HG02588 (cell line): ENCODE measurements around the gene TNFAIP2.

Experiments used
- ATAC-seq: cut with Tn5 transposase; IDR thresholded peaks from one replicate; pipeline ENCODE4 v1.9.1; 2021; ENCODE audit warnings: mild to moderate bottlenecking, moderate library complexity; ENCODE audit not compliant: unreplicated experiment

Gene TNFAIP2

GRCh38 chr14:103094406-103095209 lies 28.7 kb upstream of the TNFAIP2 start, which contains the start of gene EXOC3L4:
TSS of gene EXOC3L4 (plus strand) at chr14:103094725. CDS start at chr14:103100220, 5,495 bp downstream.
- no peak for ATAC-seq

DNA sequence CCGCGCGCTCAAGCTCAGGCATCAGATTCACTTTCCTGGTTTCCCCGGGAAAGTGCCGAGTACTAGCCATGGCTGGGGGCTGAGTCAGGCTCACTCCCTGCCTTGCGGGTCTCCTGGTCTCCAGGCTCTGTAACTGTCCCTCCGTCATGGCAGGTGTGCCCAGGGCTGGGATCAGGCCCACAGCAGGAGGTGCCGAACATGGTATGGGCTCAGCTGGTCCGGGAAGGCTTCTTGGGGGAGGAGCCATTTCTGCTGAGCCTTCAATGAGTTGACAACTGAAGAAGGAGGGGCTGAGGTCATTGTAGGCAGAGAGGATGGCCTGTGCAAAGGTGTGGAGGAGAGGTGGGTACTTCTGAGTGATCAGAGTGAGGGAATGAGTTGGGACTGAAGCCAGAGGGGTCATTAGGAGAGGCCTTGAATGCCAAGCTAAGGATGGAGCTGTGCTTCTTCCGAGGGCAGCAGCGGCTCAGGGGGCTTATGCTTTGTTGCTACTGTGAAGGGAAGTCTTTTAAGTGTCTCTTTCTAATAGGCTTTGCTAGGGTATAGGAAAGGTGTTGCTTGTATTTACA lies 28.0 kb upstream of the TNFAIP2 start:
- ATAC-seq: no peak

- ATAC-seq: no peak
Measured at GRCh38 chr14:103096387-103096786, 26.9 kb upstream of the TNFAIP2 start.

DNA sequence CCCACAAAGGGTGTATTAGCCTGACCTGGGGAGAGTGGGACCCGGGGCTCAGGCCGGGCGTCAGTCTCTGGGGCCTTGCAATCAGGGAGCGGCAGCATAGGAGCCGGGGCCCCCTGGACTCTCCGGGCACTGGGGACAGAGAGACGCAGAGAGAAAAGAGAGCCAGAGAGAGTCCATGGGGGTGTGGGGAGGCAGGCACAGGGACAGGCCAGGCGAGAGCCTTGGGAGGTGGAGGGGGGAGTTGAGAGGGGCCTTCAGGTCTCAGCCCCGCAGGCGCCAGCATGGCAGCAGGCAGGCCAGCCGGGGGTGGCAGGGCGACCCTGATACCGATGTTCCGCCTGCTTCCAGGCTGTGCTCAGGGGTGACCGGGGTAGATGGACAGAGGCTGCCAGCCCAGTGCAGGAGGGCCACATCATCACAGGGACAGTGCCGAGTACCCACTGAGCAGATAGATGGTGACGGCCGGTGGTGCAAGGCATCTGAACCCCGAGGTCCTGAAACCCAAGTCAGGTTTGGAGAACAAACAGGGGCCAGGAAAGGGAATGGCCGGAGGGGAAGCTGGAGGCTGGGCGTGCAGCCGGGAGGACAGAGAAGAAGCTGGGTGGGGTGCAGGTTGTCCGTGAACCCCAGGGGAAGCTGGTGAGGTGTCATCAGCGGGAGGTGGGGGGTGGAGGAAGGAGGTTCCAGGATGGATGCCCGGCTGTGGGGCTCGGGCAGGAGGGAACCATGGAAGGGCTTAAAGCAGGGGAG lies 25.8 kb upstream of the TNFAIP2 start:
- ATAC-seq: no peak

DNA sequence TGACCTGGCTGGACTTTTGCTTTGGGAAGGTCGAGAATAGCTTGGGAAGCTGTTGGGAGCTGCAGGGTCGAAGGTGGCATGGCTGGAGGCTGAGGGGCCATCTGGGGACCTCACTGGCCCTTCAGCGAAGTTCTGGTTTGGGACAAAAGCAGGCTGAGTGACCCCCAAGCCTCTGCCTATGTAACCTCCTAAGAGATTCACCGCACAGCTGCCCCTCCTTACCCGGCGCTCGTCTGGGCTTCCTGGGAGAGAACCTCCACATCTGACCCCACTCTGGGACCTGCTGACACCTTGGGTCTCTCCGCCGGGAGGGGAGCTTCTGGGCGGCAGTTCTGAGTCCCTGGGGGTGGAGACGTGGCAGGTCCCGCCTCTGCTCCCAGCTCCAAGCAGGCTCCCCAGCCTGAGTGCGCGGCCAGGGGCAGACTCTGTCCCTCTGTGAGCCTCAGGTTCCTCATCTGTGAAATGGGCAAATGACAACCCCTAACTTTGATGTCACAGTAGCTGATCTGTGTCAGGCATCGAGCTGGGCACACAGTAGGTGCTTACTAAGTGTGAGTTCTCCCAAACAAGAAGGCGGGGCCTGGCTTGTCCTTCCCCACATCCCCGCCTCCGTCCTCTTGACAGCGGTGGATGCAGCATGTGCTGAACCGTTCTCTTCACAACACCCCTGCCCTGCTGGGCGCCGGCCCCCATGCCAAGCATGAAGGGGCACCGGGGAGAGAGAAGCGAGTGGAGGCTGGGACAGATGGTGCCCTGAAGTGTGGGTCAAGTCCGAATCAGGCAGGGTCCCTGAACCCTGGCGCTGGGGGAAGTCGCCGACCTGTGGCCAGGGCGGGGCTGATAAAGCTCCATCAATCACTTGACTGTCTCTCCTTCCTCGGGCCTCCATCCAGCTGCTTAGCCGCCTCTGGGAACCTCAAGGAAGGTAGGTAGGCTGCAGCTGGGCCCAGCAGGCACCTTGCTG lies 25.0 kb upstream of the TNFAIP2 start:
- ATAC-seq: no peak

- ATAC-seq: no peak
Measured at GRCh38 chr14:103099081-103099732, 24.1 kb upstream of the TNFAIP2 start.

DNA sequence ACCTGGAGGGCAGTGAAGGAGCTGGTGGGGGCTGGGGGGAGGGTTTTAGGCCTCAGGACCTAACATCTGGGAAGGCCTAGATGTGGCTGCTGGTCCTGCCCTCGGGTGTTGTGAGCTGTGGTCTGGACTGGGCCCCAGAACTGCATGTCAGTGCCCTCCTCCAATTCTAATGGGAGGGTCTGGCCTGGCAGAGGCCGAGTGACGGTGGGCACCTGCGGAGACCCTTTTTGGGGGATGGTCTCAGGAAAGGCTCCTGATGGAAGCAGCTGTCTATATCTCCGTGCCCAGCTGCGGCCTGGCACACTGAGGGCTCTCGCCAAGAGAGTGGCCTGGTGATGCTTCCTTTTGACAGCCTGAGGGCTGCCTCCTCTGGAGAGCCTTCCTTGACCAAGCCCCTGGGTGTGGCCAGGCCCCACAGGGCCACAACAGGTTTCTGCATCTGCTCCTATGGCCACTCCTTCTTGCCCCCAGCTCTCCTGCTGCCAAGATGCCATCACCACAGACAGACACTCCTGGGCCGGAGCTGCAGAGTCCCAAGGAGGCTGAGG lies 23.5 kb upstream of the TNFAIP2 start:
- ATAC-seq: no peak

DNA sequence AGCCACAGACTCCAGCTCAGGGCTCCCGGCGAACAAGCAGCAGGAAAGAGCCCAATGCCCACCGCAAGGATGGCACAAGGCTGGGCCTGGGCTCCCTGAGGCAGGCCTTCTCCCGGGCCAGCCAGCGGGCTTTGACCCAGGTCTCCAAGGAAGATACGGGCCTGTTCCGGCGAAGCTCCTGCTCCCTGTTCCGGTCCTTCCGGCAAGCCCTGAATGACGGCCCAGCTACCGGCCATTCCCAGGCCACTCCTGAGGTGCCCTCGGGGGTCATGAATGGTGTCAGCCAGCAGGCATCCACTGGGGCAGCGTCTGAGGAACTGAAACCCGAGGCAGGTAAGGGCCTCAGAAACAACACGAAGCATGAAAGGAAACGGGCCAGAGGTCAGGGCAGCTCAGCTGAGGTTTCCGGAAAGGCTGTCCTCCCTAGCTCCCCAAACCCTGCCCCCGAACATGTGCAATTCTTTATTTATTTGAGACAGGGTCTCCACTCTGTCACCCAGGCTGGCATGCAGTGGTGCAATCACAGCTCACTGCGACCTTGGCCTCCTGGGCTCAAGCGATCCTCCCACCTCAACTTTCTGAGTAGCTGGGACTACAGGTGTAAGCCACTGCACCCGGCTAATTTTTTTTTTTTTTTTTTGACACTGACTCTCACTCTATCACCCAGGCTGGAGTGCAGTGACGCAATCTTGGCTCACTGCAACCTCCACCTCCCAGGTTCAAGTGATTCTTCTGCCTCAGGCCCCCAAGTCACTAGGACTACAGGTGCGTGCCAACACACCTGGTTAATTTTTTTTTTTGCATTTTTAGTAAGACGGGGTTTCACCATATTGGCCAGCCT lies 22.8 kb upstream of the TNFAIP2 start:
- no peak for ATAC-seq

DNA sequence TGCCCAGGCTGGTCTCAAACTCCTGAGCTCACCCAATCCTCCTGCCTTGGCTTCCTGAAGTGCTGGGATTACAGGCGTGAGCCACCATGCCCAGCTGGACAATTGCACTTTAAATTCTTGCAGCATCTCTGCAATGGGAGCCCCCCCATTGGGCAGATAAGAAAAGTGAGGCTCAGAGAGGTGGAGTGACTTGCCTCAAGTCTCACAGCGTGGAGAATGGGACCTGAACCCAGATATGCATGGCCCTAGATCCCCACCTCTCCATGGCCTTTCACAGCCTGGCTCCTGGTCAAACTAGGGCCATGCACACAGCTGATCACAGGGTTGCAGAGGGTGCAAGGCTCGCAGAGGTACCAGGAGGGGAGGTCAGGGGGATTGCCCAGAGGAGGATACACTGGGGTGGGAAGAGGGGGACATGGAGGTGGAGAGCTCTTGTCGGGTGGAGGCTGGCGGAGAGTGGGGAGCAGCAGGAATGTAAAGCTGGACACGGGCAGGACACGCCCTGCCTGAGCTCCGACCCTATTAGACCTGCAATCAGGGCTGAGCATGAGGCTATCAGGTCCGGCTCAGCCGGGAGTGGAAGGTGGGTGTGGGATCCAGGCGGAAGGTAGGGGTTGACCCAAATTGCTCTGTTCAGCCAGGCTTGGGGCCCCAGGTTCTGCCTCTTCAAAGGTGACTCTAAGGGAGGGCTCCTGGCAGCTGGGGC lies 21.9 kb upstream of the TNFAIP2 start:
- ATAC-seq: no peak

DNA sequence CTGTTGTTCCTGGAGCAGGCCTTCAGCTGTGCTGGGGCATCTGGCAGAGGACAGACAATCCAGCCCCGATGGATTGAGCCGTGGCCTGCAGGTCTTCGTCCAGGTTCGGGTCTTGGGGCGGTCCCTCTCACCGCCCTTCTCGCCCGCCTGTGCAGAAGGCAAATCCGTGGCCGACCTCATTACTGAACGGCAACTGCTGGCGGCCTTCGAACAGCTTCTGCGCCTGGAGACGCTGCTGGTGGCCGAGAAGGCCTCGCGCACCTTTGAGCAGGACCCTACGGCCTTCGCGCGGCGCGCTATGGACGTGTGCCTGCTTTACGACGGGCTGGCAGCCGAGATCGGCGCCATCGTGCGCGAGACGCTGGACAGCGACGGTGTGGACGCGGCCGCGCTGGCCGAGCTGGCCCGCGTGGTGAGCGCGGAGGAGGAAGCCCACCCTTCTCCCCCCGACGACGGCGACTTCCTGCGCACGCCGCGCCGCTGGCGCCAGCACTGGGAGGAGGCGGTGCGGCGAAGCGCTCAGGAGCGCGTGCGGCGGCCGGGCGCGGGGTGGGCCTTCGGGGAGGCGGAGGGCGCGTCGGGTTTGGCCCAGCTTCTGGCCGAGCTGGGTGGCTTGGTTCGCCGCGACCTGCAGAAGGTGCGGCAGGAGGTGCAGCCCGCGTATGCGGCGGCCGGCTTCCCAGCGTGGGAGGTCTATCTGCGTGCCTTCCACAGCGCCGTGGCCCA lies 21.1 kb upstream of the TNFAIP2 start:
- no peak for ATAC-seq

- ATAC-seq: no peak
Measured at GRCh38 chr14:103102689-103103260, 20.5 kb upstream of the TNFAIP2 start.

GRCh38 chr14:103103461-103104388 lies 19.5 kb upstream of the TNFAIP2 start:
- no peak for ATAC-seq

DNA sequence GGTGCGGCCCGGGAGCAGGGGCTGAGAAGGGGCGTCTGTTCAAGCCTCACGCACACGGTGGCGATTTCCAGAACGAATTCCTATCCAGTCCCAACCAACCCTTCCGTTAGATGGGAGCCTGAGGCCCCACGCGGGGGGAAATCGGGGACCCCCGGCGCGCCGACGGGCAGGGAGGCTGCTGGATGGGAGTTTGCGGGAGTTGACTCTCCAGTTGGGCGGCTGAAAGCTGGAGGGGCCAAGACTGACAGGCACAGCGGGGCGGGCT lies 18.9 kb upstream of the TNFAIP2 start:
- ATAC-seq: no peak

DNA sequence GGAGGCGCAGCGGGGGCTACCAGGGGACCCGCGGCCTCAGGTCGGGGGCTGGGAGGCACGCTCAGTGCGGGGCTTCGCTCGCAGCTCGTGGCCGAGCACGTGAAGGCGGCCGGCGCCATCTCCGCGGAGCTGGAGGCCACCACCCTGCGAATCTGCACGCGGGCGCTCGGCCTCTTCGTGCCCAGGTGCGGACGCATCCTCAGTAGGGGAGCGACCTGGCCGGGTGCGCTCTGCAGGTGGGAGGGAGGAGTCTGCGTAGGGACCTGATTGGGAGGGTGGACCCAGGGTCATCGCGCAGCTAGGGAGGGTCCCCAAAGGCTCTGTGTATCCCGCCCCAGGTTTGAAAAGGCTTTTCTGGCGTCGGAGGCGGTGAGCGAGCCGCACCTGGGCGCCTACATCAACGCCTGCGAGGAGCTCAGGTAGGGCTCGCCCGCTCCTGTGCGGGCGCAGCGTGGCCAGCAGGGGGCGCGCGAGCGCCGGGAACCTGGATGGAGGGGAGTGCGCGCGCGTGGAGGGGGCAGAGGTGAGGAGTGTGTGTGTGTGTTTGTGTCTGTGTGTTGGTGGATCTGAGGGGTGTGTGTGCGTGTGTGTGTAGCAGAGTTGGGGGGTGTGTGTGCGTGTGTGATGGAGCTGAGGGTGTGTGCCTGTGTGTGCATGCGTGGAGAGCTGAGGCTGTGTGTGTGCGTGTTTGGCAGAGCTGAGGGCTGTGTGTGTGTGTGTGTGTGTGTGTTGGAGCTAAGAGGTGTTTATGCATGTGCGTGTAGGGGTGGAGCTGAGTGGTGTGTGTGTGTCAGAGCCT lies 18.4 kb upstream of the TNFAIP2 start:
- peak; percentile 47 for ATAC-seq

DNA sequence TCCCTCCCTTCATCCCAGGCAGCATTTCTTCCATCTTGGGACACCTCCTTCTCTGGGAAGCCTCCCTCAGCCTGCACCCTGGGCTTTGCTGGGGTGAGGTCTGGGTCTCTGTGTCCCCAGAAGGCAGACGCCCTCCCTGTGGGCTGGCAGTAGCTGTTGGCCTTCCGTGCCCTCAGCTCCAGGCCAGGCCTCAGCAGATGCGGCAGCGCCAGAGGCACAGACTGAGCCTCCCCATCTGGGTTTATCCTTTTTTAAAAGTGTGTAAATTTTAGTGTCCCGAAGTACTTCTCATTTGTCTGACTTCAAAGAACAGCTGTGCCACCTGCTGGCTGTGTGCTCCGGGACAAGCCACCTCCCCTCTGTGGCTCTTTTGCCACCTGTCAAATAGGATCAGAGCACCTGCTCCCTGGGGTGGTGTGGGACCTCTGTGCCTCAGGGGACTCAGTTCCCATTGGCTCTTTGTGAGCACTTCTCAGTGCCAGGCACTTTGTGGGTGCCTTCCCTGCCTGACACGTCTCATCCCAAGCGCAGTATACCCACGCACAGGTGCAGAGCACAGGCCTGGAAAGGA lies 17.6 kb upstream of the TNFAIP2 start:
- ATAC-seq: no peak
